Spleen (tissue), 7 donors: ENCODE data around the gene PTGDR2.

Experiments
- POLR2A ChIP-seq, 3 donors: fragments of 450-650 bp; IDR thresholded peaks; one replicate each; pipeline ENCODE4 v1.5.1; 2017; ENCODE audit warnings: antibody characterized with exemption in 3 of 3, mild to moderate bottlenecking in 1 of 3
- TF ChIP-seq, protein P1 (sequence below), 11 experiments: fragments of 200-600 bp in 7 of 11; fragments of 450-650 bp in 4 of 11; sonication (generic) in 4 of 11; IDR thresholded peaks in 8 of 11; conservative IDR thresholded peaks in 3 of 11; 1 replicate in 7 of 11; 2 replicates in 4 of 11; pipeline versions ENCODE4 v1.4.0 to v1.8.0; 2016 to 2021; ENCODE audit warnings: antibody characterized with exemption in 11 of 11, inconsistent platforms in 4 of 11, mild to moderate bottlenecking in 1 of 11
- donor health status: DM: no; HTN: no; CAD: no; lungs with moderate emphysema.
- donor health status: DM: no; HTN: no; CAD: no.
- donor health status: DM: no; HTN: no; CAD: no.

DNA sequence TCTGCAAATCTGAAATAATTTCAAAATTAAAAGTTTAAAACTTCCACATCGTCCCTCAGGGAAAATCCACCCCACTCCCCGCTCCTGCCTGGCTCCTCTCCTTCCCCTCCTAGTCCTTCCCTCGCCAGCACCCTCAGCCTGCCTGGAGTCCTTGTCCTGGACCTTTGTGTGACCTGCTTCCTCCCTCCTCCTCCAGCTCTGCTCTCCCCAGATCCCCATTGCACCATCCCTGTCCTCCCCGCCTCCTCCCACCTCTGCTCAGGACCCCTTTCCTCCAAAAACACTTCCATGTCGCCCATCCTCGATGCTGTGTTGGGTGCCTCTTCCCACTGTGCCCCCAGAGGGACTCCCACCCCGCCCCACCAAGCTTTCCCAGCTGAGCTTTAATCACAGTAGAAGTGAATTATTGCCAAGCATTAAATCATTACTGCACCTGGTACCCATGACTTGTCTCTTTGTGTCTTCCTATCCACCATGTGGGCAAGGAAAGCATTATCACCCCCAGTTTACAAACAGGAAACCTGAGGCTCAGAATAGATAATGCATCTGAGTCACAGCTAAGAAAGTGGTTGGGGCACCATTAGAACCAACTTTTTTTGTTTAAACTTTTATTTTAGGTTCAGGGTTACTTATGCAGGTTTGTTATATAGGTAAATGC, 9.2 kb upstream of the PTGDR2 start:
- TF ChIP-seq, protein P1, sequence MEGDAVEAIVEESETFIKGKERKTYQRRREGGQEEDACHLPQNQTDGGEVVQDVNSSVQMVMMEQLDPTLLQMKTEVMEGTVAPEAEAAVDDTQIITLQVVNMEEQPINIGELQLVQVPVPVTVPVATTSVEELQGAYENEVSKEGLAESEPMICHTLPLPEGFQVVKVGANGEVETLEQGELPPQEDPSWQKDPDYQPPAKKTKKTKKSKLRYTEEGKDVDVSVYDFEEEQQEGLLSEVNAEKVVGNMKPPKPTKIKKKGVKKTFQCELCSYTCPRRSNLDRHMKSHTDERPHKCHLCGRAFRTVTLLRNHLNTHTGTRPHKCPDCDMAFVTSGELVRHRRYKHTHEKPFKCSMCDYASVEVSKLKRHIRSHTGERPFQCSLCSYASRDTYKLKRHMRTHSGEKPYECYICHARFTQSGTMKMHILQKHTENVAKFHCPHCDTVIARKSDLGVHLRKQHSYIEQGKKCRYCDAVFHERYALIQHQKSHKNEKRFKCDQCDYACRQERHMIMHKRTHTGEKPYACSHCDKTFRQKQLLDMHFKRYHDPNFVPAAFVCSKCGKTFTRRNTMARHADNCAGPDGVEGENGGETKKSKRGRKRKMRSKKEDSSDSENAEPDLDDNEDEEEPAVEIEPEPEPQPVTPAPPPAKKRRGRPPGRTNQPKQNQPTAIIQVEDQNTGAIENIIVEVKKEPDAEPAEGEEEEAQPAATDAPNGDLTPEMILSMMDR (IDR thresholded peaks at IDR 0.05 in 8 of 11, conservative IDR thresholded peaks at IDR 0.05 in 3 of 11), result no peak
- no peak for TF ChIP-seq POLR2A (IDR thresholded peaks at IDR 0.05)
